ENCODE data around the gene C5orf34.

DNA sequence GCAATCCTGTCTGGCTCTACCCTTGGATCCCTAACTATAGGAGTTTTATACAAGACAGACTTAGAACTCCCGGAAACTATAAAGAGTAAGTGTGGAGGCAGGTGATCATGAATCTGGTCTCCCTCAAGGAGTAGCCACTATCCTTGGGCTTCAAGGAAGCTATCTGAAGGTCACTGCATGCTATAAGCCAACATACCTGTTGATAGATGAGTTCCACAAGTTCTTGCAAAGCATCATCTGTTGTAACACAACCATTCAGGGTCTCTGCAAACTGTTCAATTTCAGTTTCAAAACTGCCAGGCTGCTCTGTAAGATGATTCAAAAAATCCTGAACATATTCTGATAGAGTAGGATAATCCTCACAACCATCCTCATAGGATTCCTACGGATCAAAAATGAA is 32.6 kb upstream of the C5orf34 start:
- TF ChIP-seq, protein P1, sequence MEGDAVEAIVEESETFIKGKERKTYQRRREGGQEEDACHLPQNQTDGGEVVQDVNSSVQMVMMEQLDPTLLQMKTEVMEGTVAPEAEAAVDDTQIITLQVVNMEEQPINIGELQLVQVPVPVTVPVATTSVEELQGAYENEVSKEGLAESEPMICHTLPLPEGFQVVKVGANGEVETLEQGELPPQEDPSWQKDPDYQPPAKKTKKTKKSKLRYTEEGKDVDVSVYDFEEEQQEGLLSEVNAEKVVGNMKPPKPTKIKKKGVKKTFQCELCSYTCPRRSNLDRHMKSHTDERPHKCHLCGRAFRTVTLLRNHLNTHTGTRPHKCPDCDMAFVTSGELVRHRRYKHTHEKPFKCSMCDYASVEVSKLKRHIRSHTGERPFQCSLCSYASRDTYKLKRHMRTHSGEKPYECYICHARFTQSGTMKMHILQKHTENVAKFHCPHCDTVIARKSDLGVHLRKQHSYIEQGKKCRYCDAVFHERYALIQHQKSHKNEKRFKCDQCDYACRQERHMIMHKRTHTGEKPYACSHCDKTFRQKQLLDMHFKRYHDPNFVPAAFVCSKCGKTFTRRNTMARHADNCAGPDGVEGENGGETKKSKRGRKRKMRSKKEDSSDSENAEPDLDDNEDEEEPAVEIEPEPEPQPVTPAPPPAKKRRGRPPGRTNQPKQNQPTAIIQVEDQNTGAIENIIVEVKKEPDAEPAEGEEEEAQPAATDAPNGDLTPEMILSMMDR (IDR thresholded peaks at IDR 0.05) = no peak
- TF ChIP-seq POLR2A (IDR thresholded peaks at IDR 0.05) = no peak
